Pancreas (tissue), 10 donors: ENCODE data around the gene TMCC3. TPM values are rescaled to one million over a fixed set of nuclear protein-coding genes. Genes with fewer than 3 reads are reported as not detected.

Experiments used
- ATAC-seq, 4 donors: fragments of 200-7000 bp; cut with Tn5 transposase; one replicate each; pipeline versions ENCODE4 v1.8.0 to v1.9.1; 2020; ENCODE audit warnings: mild to moderate bottlenecking in 4 of 4, moderate library complexity in 4 of 4
- DNase-seq, 6 donors: peaks; one replicate each; pipeline ENCODE4 v3.0.0-alpha.2; 2020
- FAIRE-seq: peaks from 2 replicates; lab custom pipeline; 2012; peaks lifted over from hg19 to GRCh38; lab: Jason Lieb, UNC
- H3K27ac ChIP-seq, 4 donors: fragments of 200-600 bp; sonication (generic); 1 replicate in 3 of 4; 2 replicates in 1 of 4; pipeline versions ENCODE4 v1.5.0 to v1.8.0; 2020
- H3K27me3 ChIP-seq, 4 donors: fragments of 200-600 bp; one replicate each; pipeline ENCODE4 v1.8.0; 2021
- H3K36me3 ChIP-seq, 3 donors: fragments of 200-600 bp; sonication (generic) in 1 of 3; one replicate each; pipeline versions ENCODE4 v1.5.0 to v1.8.0; 2020 to 2021
- H3K4me1 ChIP-seq, 3 donors: fragments of 200-600 bp; one replicate each; pipeline ENCODE4 v1.8.0; 2021
- H3K4me3 ChIP-seq, 4 donors: fragments of 200-600 bp; sonication (generic) in 2 of 4; one replicate each; pipeline versions ENCODE4 v1.5.0 to v1.8.0; 2020 to 2021
- H3K9me3 ChIP-seq, 4 donors: fragments of 200-600 bp; one replicate each; pipeline ENCODE4 v1.8.0; 2021
- CTCF ChIP-seq, 4 donors: fragments of 200-600 bp; sonication (generic) in 3 of 4; IDR thresholded peaks; one replicate each; pipeline versions ENCODE4 v1.5.0 to v1.8.0; 2021; ENCODE audit warnings: antibody characterized with exemption in 4 of 4
- WGBS, 2 donors: extraction: QIAGEN DNeasy Blood & Tissue Kit; methylation state at CpG; one replicate each; pipeline ENCODE4 v1.1.7; 2013; 5-methylcytosine and 5-hydroxymethylcytosine counted together
- intact Hi-C, 3 donors: fragments of 100-400 bp; cut with DNase I; formaldehyde crosslinking; loops; one replicate each; pipeline versions ENCODE4 v1.11.1 to v1.14.2; 2022
- polyA plus RNA-seq, 2 donors: library from polyadenylated mRNA; stranded (reverse); fragments of 200-250 nt; gene quantifications; one replicate each; pipeline ENCODE4 v1.2.3, GENCODE V29; 2013
- total RNA-seq, 6 donors: library from RNA; stranded (reverse); fragmentation: NEBNext Ultra II Directional in 4 of 6; extraction: Animal tissue kit (Norgen Biotek cat#: 25700) in 4 of 6; gene quantifications; one replicate each; pipeline versions ENCODE4 v1.2.1 to v1.2.4, GENCODE V29; 2021 to 2023
- donor health status: healthy with polysubstance abuse.
- donor health status: DM: no; HTN: no; CAD: no; lungs with moderate emphysema.
- donor health status: DM: no; HTN: no; CAD: no.
- donor health status: control.
- donor health status: control.
- donor health status: Bipolar disorder and iron deficiency.
- donor health status: DM: yes; HTN: yes; CAD: no.
- donor health status: DM: no; HTN: no; CAD: no.
- donor health status: DM: no; HTN: no; CAD: no.
- donor health status: DM: yes; HTN: yes; CAD: no.

The TMCC3 gene
- total and polyA plus RNA-seq, 8 donors: 1.0 to 6.9 (median 2.3) TPM

GRCh38 chr12:94558612-94559011 is 91.7 kb downstream of the TMCC3 start:
- ATAC-seq (no peak), FAIRE-seq (no peak), DNase-seq (no peak)
- intact Hi-C loops: no loop called here
- Histone ChIP-seq H3K4me1 (no peaks in the 10 kb centered on the region), H3K36me3 (no peaks in the 10 kb centered on the region), H3K4me3 (no peak overlapping the region), H3K27me3 (no peaks in the 10 kb centered on the region), H3K27ac (no peak overlapping the region), H3K9me3 (no peaks in the 10 kb centered on the region)
- 39 to 42% methylated on average over 2 of the region's 2 CpGs for WGBS, 2 donors
- TF ChIP-seq CTCF (IDR thresholded peaks at IDR 0.05): no peak

DNA sequence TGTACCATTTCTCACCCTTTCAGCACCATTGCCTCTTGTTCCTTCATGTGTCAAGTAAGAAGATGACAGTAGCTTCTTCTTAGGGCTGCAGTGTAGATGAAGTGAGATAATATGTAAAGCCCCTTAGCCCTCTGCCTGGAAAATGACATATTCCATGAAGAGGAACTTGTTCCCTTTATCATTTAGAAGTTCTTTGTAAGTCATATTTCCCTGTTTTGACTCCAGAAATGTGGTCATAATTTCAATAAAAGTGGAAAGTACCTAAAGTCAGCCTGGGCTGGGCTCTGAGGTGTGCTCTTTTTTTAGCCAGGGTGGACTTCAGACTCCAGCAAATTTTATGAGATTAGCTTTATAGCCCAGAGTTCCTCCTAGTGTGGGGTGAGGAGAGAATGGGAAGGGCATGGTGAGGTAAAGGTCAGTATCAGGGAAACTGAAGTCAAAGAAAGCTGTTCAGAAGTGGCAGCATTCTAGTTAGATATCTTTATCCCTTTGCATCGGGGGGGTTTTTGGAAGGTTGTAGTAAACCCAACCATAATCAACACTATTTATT is 92.5 kb downstream of the TMCC3 start:
- no peaks in the 10 kb centered on the region for H3K36me3 ChIP-seq
- H3K4me1 ChIP-seq: no peaks in the 10 kb centered on the region
- WGBS, 2 donors: 60 to 63% methylated on average over 1 of the region's 1 CpG
- H3K9me3 ChIP-seq: no peaks in the 10 kb centered on the region
- no peak for FAIRE-seq
- no peaks in the 10 kb centered on the region for H3K27me3 ChIP-seq
- H3K4me3 ChIP-seq: no peak overlapping the region
- intact Hi-C loops: no loop called here
- DNase-seq: no peak
- H3K27ac ChIP-seq: no peak overlapping the region
- no peak for TF ChIP-seq CTCF (IDR thresholded peaks at IDR 0.05)
- ATAC-seq: peak in 2 of 4 donors; percentile 25 to 66

- no peak for ATAC-seq
- FAIRE-seq: no peak
- intact Hi-C loops: no loop called here
- Histone ChIP-seq H3K27me3 (no peaks in the 10 kb centered on the region), H3K4me1 (no peaks in the 10 kb centered on the region), H3K36me3 (no peaks in the 10 kb centered on the region), H3K9me3 (no peaks in the 10 kb centered on the region), H3K4me3 (no peak overlapping the region), H3K27ac (no peak overlapping the region)
- no peak for DNase-seq
- whole genome bisulfite sequencing, 2 donors: 70 to 76% methylated on average over 3 of the region's 3 CpGs
- no peak for TF ChIP-seq CTCF (IDR thresholded peaks at IDR 0.05)
Observed at GRCh38 chr12:94555687-94556086, 94.7 kb downstream of the TMCC3 start.

GRCh38 chr12:94553875-94554274 is 96.5 kb downstream of the TMCC3 start:
- no peak for FAIRE-seq
- Histone ChIP-seq H3K9me3 (no peaks in the 10 kb centered on the region), H3K4me1 (no peaks in the 10 kb centered on the region), H3K27me3 (no peaks in the 10 kb centered on the region), H3K27ac (no peak overlapping the region), H3K4me3 (no peak overlapping the region), H3K36me3 (no peaks in the 10 kb centered on the region)
- no peak for TF ChIP-seq CTCF (IDR thresholded peaks at IDR 0.05)
- WGBS, 2 donors: 82 to 88% methylated on average over 15 of the region's 15 CpGs
- ATAC-seq: no peak
- no peak for DNase-seq
- intact Hi-C loops: no loop called here

DNA sequence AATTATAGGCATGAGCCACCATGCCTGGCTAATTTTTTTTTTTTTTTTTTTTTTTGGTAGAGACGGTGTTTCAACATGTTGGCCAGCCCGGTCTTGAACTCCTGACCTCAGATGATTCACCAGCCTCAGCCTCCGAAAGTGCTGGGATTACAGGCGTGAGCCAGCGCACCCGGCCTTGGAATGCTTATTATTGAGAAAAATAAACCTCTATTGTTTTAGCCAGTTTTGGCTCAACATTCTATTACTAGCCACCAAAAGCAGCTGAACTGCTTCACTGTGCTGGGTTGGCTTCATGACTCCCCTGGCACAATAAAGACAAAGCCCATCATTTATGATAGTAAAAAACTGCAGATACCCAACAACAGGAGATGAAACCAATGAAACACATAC is 97.2 kb downstream of the TMCC3 start:
- no peak for TF ChIP-seq CTCF (IDR thresholded peaks at IDR 0.05)
- no peaks in the 10 kb centered on the region for H3K4me1 ChIP-seq
- DNase-seq (no peak), FAIRE-seq (no peak), ATAC-seq (no peak)
- no peaks in the 10 kb centered on the region for H3K9me3 ChIP-seq
- H3K4me3 ChIP-seq: no peak overlapping the region
- no peaks in the 10 kb centered on the region for H3K27me3 ChIP-seq
- WGBS, 2 donors: 71 to 76% methylated on average over 5 to 6 of the region's 6 CpGs
- H3K36me3 ChIP-seq: no peaks in the 10 kb centered on the region
- intact Hi-C loops: no loop called here
- no peak overlapping the region for H3K27ac ChIP-seq
